GM19099 (cell line): Measurements from ENCODE around the gene WSCD2.

Experiments
- POLR2A ChIP-seq: IDR thresholded peaks from 3 replicates; pipeline ENCODE4 v1.6.1; 2011; ENCODE audit warnings: low read depth; ENCODE audit not compliant: insufficient read length; ENCODE audit errors: extremely low read depth

The WSCD2 gene

GRCh38 chr12:108129017-108129812 is at the start of gene WSCD2:
Gene WSCD2, plus strand, starts transcription at chr12:108129288. Its CDS starts 66,545 bp downstream, at chr12:108195833.
- TF ChIP-seq POLR2A = no peak

GRCh38 chr12:108079721-108080120 is 49.4 kb upstream of the WSCD2 start:
- no peak for TF ChIP-seq POLR2A

- no peak for TF ChIP-seq POLR2A
These were observed 48.7 kb upstream of the WSCD2 start for GRCh38 chr12:108080363-108080762.

- TF ChIP-seq POLR2A = no peak
These were observed 46.6 kb upstream of the WSCD2 start for GRCh38 chr12:108082485-108082884.

GRCh38 chr12:108087900-108088299 is 41.2 kb upstream of the WSCD2 start:
- TF ChIP-seq POLR2A = no peak

GRCh38 chr12:108090107-108090899 is 38.8 kb upstream of the WSCD2 start:
- no peak for TF ChIP-seq POLR2A

- no peak for TF ChIP-seq POLR2A
These were observed 38.0 kb upstream of the WSCD2 start for GRCh38 chr12:108090932-108091678.

- TF ChIP-seq POLR2A = no peak
These were observed 37.4 kb upstream of the WSCD2 start for GRCh38 chr12:108091679-108092051.

- no peak for TF ChIP-seq POLR2A
These were observed 35.9 kb upstream of the WSCD2 start for GRCh38 chr12:108093209-108093608.

- TF ChIP-seq POLR2A = no peak
These were observed 34.9 kb upstream of the WSCD2 start for GRCh38 chr12:108094056-108094649.

GRCh38 chr12:108097160-108097911 is 31.8 kb upstream of the WSCD2 start:
- no peak for TF ChIP-seq POLR2A

GRCh38 chr12:108098374-108098773 is 30.7 kb upstream of the WSCD2 start:
- TF ChIP-seq POLR2A = no peak

- no peak for TF ChIP-seq POLR2A
These were observed 30.0 kb upstream of the WSCD2 start for GRCh38 chr12:108099073-108099472.

GRCh38 chr12:108099778-108100489 is 29.2 kb upstream of the WSCD2 start:
- TF ChIP-seq POLR2A = no peak
